Caki2 (cell line): ENCODE results near the gene LRRFIP1. TPM values are rescaled to one million over a fixed set of nuclear protein-coding genes. Genes with fewer than 3 reads are reported as not detected.
"Not testable (repeated sequence)": the region's sequence is repeated elsewhere in the genome, so short reads cannot be mapped to it uniquely, and the experiment has no call there.

Experiments
- DNase-seq: peaks from one replicate; pipeline ENCODE4 v3.0.0-alpha.2; 2015; ENCODE audit warnings: low read depth
- in situ Hi-C: cut with HindIII; loops from 2 replicates; pipeline ENCODE4 v1.10.0; 2016; ENCODE audit warnings: low sequenced_read_pairs, low pct_unique_long_range_greater_than_20kb, mixed read lengths
- total RNA-seq: library from RNA; depleted of rRNA; stranded (reverse); fragments of >200 nt; shearing (Covaris generic); gene quantifications from 2 replicates; pipeline ENCODE4 v1.2.3, GENCODE V29; 2014; ENCODE audit warnings: low replicate concordance

LRRFIP1 gene
- total RNA-seq, 1 experiment from 2014 or later: 14.4 TPM

- in situ Hi-C loops: no loop called here
- no peak for DNase-seq
Measured at GRCh38 chr2:237743561-237744269, 116.3 kb downstream of the LRRFIP1 start.

- in situ Hi-C loops: no loop called here
- DNase-seq: no peak
Measured at GRCh38 chr2:237744270-237744612, 116.9 kb downstream of the LRRFIP1 start.

GRCh38 chr2:237744613-237745249 is 117.3 kb downstream of the LRRFIP1 start:
- in situ Hi-C loops: no loop called here
- peak; percentile 25 for DNase-seq

GRCh38 chr2:237745250-237745613 is 117.8 kb downstream of the LRRFIP1 start:
- DNase-seq: no peak
- in situ Hi-C loops: no loop called here

- DNase-seq: no peak
Measured at GRCh38 chr2:237746302-237747080, 119.1 kb downstream of the LRRFIP1 start.

GRCh38 chr2:237747189-237747588 is 119.8 kb downstream of the LRRFIP1 start:
- DNase-seq: no peak
- in situ Hi-C loops: no loop called here

More at GRCh38 chr2:237746302-237747080, 119.1 kb downstream of the LRRFIP1 start:
- in situ Hi-C loops: no loop called here

GRCh38 chr2:237749002-237749401 is 121.6 kb downstream of the LRRFIP1 start:
- no peak for DNase-seq
- in situ Hi-C loops: no loop called here

- DNase-seq: no peak
- in situ Hi-C loops: no loop called here
Measured at GRCh38 chr2:237749961-237750360, 122.6 kb downstream of the LRRFIP1 start.

- in situ Hi-C loops, DNase-seq: not testable (repeated sequence)
Measured at GRCh38 chr2:237750441-237750840, 123.1 kb downstream of the LRRFIP1 start.

- no peak for DNase-seq
- in situ Hi-C loops: no loop called here
Measured at GRCh38 chr2:237752761-237753165, 125.4 kb downstream of the LRRFIP1 start.

- no peak for DNase-seq
- in situ Hi-C loops: no loop called here
Measured at GRCh38 chr2:237754182-237754581, 126.8 kb downstream of the LRRFIP1 start.

- no peak for DNase-seq
- in situ Hi-C loops: no loop called here
Measured at GRCh38 chr2:237754626-237755248, 127.3 kb downstream of the LRRFIP1 start.

- in situ Hi-C loops: no loop called here
- no peak for DNase-seq
Measured at GRCh38 chr2:237757616-237758015, 130.2 kb downstream of the LRRFIP1 start.

GRCh38 chr2:237758185-237758584 is 130.8 kb downstream of the LRRFIP1 start:
- DNase-seq: no peak
- in situ Hi-C loops: no loop called here

GRCh38 chr2:237759176-237759575 is 131.8 kb downstream of the LRRFIP1 start:
- in situ Hi-C loops: no loop called here
- DNase-seq: no peak

GRCh38 chr2:237760506-237761502 is 133.4 kb downstream of the LRRFIP1 start:
- in situ Hi-C loops: no loop called here
- DNase-seq: no peak

GRCh38 chr2:237762291-237763182 is 135.2 kb downstream of the LRRFIP1 start:
- DNase-seq, in situ Hi-C loops: not testable (repeated sequence)
